Osteoblast (primary cell): ENCODE measurements around the gene UST. TPM values are rescaled to one million over a fixed set of nuclear protein-coding genes. Genes with fewer than 3 reads are reported as not detected.
"Not testable (repeated sequence)": the region's sequence is repeated elsewhere in the genome, so short reads cannot be mapped to it uniquely, and the experiment has no call there.

Source experiments
- DNase-seq: peaks from one replicate; pipeline ENCODE4 v3.0.0; 2011; ENCODE audit warnings: low spot score, mixed read lengths; ENCODE audit not compliant: insufficient read length; ENCODE audit errors: missing footprints
- H2AFZ ChIP-seq: 2 replicates; pipeline ENCODE4 v1.6.0; 2011; ENCODE audit warnings: mild to moderate bottlenecking, low read length
- H3K27ac ChIP-seq: 2 replicates; pipeline ENCODE4 v1.5.1; 2011; ENCODE audit warnings: mild to moderate bottlenecking, low read depth, low read length, moderate library complexity
- H3K27me3 ChIP-seq: 2 replicates; pipeline ENCODE4 v1.6.0; 2012; ENCODE audit warnings: mild to moderate bottlenecking, control low read depth, inconsistent platforms, low read length, moderate library complexity; ENCODE audit not compliant: insufficient read depth
- H3K36me3 ChIP-seq: 2 replicates; pipeline ENCODE4 v1.5.1; 2011; ENCODE audit warnings: mild to moderate bottlenecking, low read length, control low read depth, moderate library complexity; ENCODE audit not compliant: insufficient read depth
- H3K4me1 ChIP-seq: 2 replicates; pipeline ENCODE4 v1.5.1; 2011; ENCODE audit warnings: mild to moderate bottlenecking, low read length, control low read depth, moderate library complexity; ENCODE audit not compliant: insufficient read depth
- H3K4me2 ChIP-seq: 2 replicates; pipeline ENCODE4 v1.6.0; 2011; ENCODE audit warnings: mild to moderate bottlenecking, low read length; ENCODE audit not compliant: insufficient read depth
- H3K4me3 ChIP-seq: fragments of 200-600 bp; sonication (generic); 3 replicates; pipeline ENCODE4 v1.5.1; 2012; ENCODE audit warnings: mild to moderate bottlenecking, low read length, inconsistent platforms; ENCODE audit not compliant: insufficient read depth
- H3K79me2 ChIP-seq: 2 replicates; pipeline ENCODE4 v1.6.0; 2012; ENCODE audit warnings: mild to moderate bottlenecking, low read length, control low read depth, inconsistent platforms; ENCODE audit not compliant: insufficient read depth
- H3K9me3 ChIP-seq: 2 replicates; pipeline ENCODE4 v1.5.1; 2011; ENCODE audit warnings: low read depth, low read length, control low read depth
- H4K20me1 ChIP-seq: 2 replicates; pipeline ENCODE4 v1.6.0; 2012; ENCODE audit warnings: mild to moderate bottlenecking, low read length, control low read depth; ENCODE audit not compliant: insufficient read depth
- CTCF ChIP-seq: IDR thresholded peaks from 2 replicates; pipeline ENCODE4 v1.5.1; 2011; ENCODE audit warnings: mild to moderate bottlenecking, low read depth, low read length, moderate library complexity; ENCODE audit errors: extremely low read depth
- total RNA-seq: library from RNA; depleted of rRNA; stranded (reverse); fragments of >200 nt; gene quantifications from 2 replicates; pipeline ENCODE4 v1.2.3, GENCODE V29; 2012

Gene UST
- total RNA-seq, 1 donor = 18.1 TPM

GRCh38 chr6:149035766-149036165, 288.9 kb downstream of the UST start:
- Histone ChIP-seq H4K20me1 (no peaks in the 10 kb centered on the region), H3K79me2 (no peaks in the 10 kb centered on the region), H3K27me3 (no peaks in the 10 kb centered on the region), H3K9me3 (no peaks in the 10 kb centered on the region), H3K4me1 (peaks cover 32% of the 10 kb centered on the region), H2AFZ (no peak overlapping the region), H3K36me3 (no peaks in the 10 kb centered on the region), H3K27ac (no peak overlapping the region), H3K4me3 (no peak overlapping the region), H3K4me2 (no peak overlapping the region)
- no peak for TF ChIP-seq CTCF
- no peak for DNase-seq

DNA sequence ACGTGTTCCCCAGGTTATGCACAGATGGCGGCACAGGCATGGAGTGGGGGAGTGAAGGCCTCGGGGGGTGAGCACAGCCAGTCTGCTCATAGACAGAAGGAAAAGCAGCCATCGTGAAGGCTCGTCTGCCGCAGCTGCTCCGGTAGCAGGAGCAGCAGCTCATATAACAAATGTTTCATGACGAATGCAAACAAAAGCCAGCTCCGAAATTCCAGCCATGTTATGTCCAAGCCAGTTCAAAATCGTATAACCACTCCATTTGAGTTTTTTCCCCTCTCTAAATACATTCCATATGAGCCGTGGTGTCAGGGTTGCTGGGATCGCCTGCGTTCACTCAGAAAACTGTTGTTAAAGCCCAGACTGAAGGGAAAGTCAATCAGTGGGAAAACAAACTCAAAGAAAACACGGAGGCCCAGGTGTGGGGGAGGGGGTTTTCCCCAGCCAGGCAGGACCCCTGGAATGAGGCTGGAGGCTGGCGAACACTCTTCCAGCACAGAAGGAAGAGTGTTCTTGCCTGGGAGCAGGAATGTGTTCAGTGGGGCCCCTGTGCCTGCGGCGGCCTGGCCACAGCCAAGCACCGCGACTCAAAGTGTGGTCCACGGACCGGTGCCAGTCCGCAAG, 290.3 kb downstream of the UST start:
- Histone ChIP-seq H2AFZ (peak overlapping the region; percentile 21), H3K79me2 (no peaks in the 10 kb centered on the region), H3K9me3 (no peaks in the 10 kb centered on the region), H3K36me3 (no peaks in the 10 kb centered on the region), H4K20me1 (no peaks in the 10 kb centered on the region), H3K4me1 (peaks cover 20% of the 10 kb centered on the region), H3K4me3 (no peak overlapping the region), H3K27me3 (no peaks in the 10 kb centered on the region), H3K27ac (no peak overlapping the region), H3K4me2 (no peak overlapping the region)
- no peak for DNase-seq
- TF ChIP-seq CTCF = no peak

DNA sequence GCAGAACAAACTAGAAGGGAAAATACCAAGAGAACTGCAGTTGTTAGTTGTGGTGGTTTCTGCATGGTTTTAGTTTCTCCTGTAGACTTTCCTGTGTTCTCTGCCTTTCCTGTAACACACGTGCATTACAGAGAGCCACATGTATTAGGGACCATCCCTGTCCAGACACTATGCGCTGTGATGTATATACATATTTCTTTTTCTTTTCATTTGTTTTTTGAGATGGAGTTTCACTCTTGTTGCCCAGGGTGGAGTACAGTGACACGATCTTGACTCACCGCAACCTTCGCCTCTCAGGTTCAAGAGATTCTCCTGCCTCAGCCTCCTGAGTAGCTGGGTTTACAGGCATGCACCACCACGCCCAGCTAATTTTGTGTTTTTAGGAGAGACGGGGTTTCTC, 292.2 kb downstream of the UST start:
- H3K27ac ChIP-seq, H3K36me3 ChIP-seq, H4K20me1 ChIP-seq, H2AFZ ChIP-seq, DNase-seq, H3K79me2 ChIP-seq, H3K4me3 ChIP-seq, H3K4me1 ChIP-seq, H3K4me2 ChIP-seq, H3K9me3 ChIP-seq, H3K27me3 ChIP-seq: not testable (repeated sequence)

- Histone ChIP-seq H3K9me3 (no peaks in the 10 kb centered on the region), H3K36me3 (no peaks in the 10 kb centered on the region), H3K79me2 (no peaks in the 10 kb centered on the region), H3K4me1 (no peaks in the 10 kb centered on the region), H4K20me1 (no peaks in the 10 kb centered on the region), H3K4me2 (no peak overlapping the region), H3K27me3 (no peaks in the 10 kb centered on the region), H3K27ac (no peak overlapping the region), H2AFZ (no peak overlapping the region), H3K4me3 (no peak overlapping the region)
- no peak for TF ChIP-seq CTCF
- no peak for DNase-seq
Observed at GRCh38 chr6:149041953-149042352, 295.1 kb downstream of the UST start.
